Astrocyte (in vitro differentiated cells and primary cell): ENCODE results near the gene PTPRT. TPM values are rescaled to one million over a fixed set of nuclear protein-coding genes. Genes with fewer than 3 reads are reported as not detected.

ENCODE experiments used
- DNase-seq: peaks from one replicate; pipeline ENCODE4 v3.0.0-alpha.2; 2010; ENCODE audit warnings: low read depth
- FAIRE-seq: peaks from 2 replicates; lab custom pipeline; 2011; peaks lifted over from hg19 to GRCh38; lab: Jason Lieb, UNC
- H2AFZ ChIP-seq: 2 replicates; pipeline ENCODE4 v1.6.0; 2012; ENCODE audit warnings: low read depth, low read length, inconsistent platforms
- H3K27ac ChIP-seq: 2 replicates; pipeline ENCODE4 v1.5.1; 2011; ENCODE audit warnings: low read depth, low read length, inconsistent platforms
- H3K27me3 ChIP-seq: 2 replicates; pipeline ENCODE4 v1.6.0; 2011; ENCODE audit warnings: low read length, inconsistent platforms; ENCODE audit not compliant: insufficient read depth
- H3K36me3 ChIP-seq: 2 replicates; pipeline ENCODE4 v1.5.1; 2011; ENCODE audit warnings: low read length, inconsistent platforms; ENCODE audit not compliant: insufficient read depth
- H3K4me1 ChIP-seq: 2 replicates; pipeline ENCODE4 v1.5.1; 2011; ENCODE audit warnings: low read length, inconsistent platforms; ENCODE audit not compliant: insufficient read depth
- H3K4me2 ChIP-seq: 2 replicates; pipeline ENCODE4 v1.6.0; 2012; ENCODE audit warnings: low read length, inconsistent platforms
- H3K4me3 ChIP-seq: 2 replicates; pipeline ENCODE4 v1.5.1; 2011; ENCODE audit warnings: low read depth, mild to moderate bottlenecking, low read length, inconsistent platforms; ENCODE audit not compliant: insufficient read depth
- H3K79me2 ChIP-seq: 2 replicates; pipeline ENCODE4 v1.6.0; 2012; ENCODE audit warnings: mild to moderate bottlenecking, low read length, inconsistent platforms; ENCODE audit not compliant: insufficient read depth
- H3K9ac ChIP-seq: 2 replicates; pipeline ENCODE4 v1.6.0; 2012; ENCODE audit warnings: mild to moderate bottlenecking, low read length, inconsistent platforms
- H3K9me3 ChIP-seq: 2 replicates; pipeline ENCODE4 v1.5.1; 2012; ENCODE audit warnings: low read depth, mild to moderate bottlenecking, low read length, inconsistent platforms; ENCODE audit not compliant: insufficient read depth
- H4K20me1 ChIP-seq: 2 replicates; pipeline ENCODE4 v1.6.0; 2012; ENCODE audit warnings: low read length, inconsistent platforms; ENCODE audit not compliant: insufficient read depth
- H3K27ac Mint-ChIP-seq: one replicate; pipeline ENCODE4 v1.8.0; 2021; ENCODE audit warnings: mild to moderate bottlenecking, mixed read lengths; ENCODE audit not compliant: unreplicated experiment
- H3K27me3 Mint-ChIP-seq: one replicate; pipeline ENCODE4 v1.8.0; 2021; ENCODE audit warnings: low read depth, mixed read lengths; ENCODE audit not compliant: unreplicated experiment
- H3K36me3 Mint-ChIP-seq: one replicate; pipeline ENCODE4 v1.8.0; 2021; ENCODE audit warnings: low read depth, mixed read lengths; ENCODE audit not compliant: unreplicated experiment
- H3K4me1 Mint-ChIP-seq: one replicate; pipeline ENCODE4 v1.8.0; 2021; ENCODE audit warnings: low read depth, mixed read lengths; ENCODE audit not compliant: unreplicated experiment
- H3K4me3 Mint-ChIP-seq: one replicate; pipeline ENCODE4 v1.8.0; 2021; ENCODE audit warnings: mild to moderate bottlenecking, moderate library complexity, mixed read lengths; ENCODE audit not compliant: unreplicated experiment
- H3K9me3 Mint-ChIP-seq: one replicate; pipeline ENCODE4 v1.8.0; 2021; ENCODE audit warnings: mild to moderate bottlenecking, mixed read lengths; ENCODE audit not compliant: unreplicated experiment
- EZH2 ChIP-seq: IDR thresholded peaks from 2 replicates; pipeline ENCODE4 v1.6.1; 2012; ENCODE audit warnings: mild to moderate bottlenecking, low read length, inconsistent platforms; ENCODE audit not compliant: insufficient read depth
- total RNA-seq: library from RNA; stranded (reverse); gene quantifications from 2 replicates; pipeline ENCODE4 v1.2.1, GENCODE V29; 2021
- TF ChIP-seq, protein P1 (sequence below): IDR thresholded peaks from 2 replicates; pipeline ENCODE4 v1.5.1; 2011; ENCODE audit warnings: low read depth, mild to moderate bottlenecking, inconsistent platforms, low read length, moderate library complexity; ENCODE audit not compliant: insufficient read depth

PTPRT gene
- total RNA-seq, 1 donor from 2014 or later, result 0.25 TPM

DNA sequence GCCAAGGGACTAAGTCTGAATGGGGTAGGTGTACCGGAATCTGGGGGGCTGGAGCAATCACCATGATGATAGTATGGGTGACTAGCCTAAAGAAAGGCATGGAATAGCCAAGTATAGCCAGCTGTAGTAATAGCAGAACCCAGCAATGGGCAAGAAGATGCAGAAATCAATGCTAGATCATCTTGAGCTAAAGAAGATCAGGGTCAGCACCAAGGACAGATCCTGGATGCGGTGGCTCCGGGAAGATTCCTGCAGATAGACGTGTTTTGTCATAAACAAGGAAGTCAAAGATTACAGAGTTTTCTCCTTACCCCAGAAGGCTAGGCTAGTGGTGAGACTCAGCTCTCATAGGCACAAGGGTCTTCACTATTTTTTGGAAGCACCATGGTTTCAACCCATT lies 1009.9 kb downstream of the PTPRT start:
- H2AFZ ChIP-seq, result no peak overlapping the region
- Mint-ChIP-seq H3K4me3 (no peak overlapping the region), H3K36me3 (no peaks in the 10 kb centered on the region), H3K9me3 (peaks cover 1% of the 10 kb centered on the region), H3K27me3 (no peaks in the 10 kb centered on the region), H3K27ac (no peak overlapping the region), H3K4me1 (no peaks in the 10 kb centered on the region)
- H3K4me2 ChIP-seq, result no peak overlapping the region
- FAIRE-seq (no peak), DNase-seq (no peak)
- no peak overlapping the region for H3K27ac ChIP-seq
- H3K4me3 ChIP-seq, result no peak overlapping the region
- H3K79me2 ChIP-seq, result no peaks in the 10 kb centered on the region
- no peak overlapping the region for H3K9ac ChIP-seq
- no peaks in the 10 kb centered on the region for H3K4me1 ChIP-seq
- H3K9me3 ChIP-seq, result peaks cover 12% of the 10 kb centered on the region
- no peaks in the 10 kb centered on the region for H4K20me1 ChIP-seq
- no peaks in the 10 kb centered on the region for H3K27me3 ChIP-seq
- no peaks in the 10 kb centered on the region for H3K36me3 ChIP-seq
- TF ChIP-seq EZH2, result no peak
- TF ChIP-seq, protein P1, sequence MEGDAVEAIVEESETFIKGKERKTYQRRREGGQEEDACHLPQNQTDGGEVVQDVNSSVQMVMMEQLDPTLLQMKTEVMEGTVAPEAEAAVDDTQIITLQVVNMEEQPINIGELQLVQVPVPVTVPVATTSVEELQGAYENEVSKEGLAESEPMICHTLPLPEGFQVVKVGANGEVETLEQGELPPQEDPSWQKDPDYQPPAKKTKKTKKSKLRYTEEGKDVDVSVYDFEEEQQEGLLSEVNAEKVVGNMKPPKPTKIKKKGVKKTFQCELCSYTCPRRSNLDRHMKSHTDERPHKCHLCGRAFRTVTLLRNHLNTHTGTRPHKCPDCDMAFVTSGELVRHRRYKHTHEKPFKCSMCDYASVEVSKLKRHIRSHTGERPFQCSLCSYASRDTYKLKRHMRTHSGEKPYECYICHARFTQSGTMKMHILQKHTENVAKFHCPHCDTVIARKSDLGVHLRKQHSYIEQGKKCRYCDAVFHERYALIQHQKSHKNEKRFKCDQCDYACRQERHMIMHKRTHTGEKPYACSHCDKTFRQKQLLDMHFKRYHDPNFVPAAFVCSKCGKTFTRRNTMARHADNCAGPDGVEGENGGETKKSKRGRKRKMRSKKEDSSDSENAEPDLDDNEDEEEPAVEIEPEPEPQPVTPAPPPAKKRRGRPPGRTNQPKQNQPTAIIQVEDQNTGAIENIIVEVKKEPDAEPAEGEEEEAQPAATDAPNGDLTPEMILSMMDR, result no peak

DNA sequence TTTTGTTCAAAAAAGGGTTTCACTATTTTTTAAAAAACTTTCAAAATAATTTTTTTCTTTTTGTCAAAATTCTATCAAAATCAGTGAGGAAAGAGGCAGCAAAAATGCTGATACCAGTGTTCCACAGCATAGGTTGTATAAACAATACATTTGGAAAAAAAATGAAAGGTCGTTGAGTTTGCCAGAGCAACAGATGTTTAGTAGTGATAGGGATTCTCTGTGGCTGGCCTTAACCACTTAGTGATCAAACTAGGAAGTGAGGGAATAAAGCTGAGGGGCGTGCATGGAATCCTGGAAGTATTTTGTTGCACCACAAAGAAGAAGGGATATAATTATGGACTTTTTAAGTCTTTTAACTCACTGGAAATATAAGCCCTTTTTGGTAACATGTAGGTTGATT lies 1016.3 kb downstream of the PTPRT start:
- TF ChIP-seq, protein P1, result no peak
- TF ChIP-seq EZH2, result no peak
- FAIRE-seq (no peak), DNase-seq (no peak)
- Histone ChIP-seq H3K27ac (no peak overlapping the region), H3K36me3 (no peaks in the 10 kb centered on the region), H3K4me1 (no peaks in the 10 kb centered on the region), H3K9me3 (peaks cover 3% of the 10 kb centered on the region), H3K9ac (no peak overlapping the region), H2AFZ (no peak overlapping the region), H3K4me2 (no peak overlapping the region), H3K4me3 (no peak overlapping the region), H3K79me2 (no peaks in the 10 kb centered on the region), H4K20me1 (no peaks in the 10 kb centered on the region), H3K27me3 (no peaks in the 10 kb centered on the region)
- H3K27me3 Mint-ChIP-seq, result no peaks in the 10 kb centered on the region
- no peaks in the 10 kb centered on the region for H3K4me1 Mint-ChIP-seq
- no peak overlapping the region for H3K4me3 Mint-ChIP-seq
- no peaks in the 10 kb centered on the region for H3K36me3 Mint-ChIP-seq
- no peaks in the 10 kb centered on the region for H3K9me3 Mint-ChIP-seq
- no peak overlapping the region for H3K27ac Mint-ChIP-seq

DNA sequence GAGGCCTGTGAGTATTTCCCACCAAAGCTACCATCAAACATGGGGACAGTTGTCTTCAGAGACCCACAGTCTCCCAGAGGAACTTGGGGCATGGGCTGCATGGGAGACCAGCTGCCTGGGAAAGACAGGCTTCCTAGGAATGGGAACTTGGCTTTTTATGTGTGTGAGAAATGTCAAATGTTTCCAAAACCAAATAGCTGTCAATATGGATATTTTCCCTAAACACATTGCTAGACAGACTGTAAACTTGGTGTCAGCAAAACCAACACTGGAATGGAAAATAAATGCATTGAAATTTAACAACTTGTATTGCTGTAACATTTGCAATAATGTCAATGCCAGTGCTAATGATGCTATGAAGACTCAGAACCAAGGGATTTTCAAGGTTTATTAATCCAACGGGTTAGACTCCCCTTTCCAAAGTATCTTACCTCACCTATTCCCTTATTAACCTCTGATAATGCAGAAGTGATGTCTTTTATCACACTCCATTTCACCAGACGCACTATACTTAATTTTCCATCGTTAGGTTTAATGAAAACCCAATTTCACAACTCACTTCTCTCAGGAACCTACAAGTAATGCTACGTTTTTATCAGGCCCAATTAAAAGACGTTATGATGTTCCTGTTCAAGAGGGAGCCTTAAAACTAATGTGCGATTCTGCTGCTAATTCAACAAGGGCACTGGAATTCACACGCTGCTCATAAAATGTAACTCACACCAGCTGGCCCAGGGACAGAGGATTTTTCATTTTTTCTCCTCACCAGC lies 1025.4 kb downstream of the PTPRT start:
- no peak for TF ChIP-seq EZH2
- TF ChIP-seq, protein P1, result no peak
- no peak overlapping the region for H3K4me3 Mint-ChIP-seq
- no peak for FAIRE-seq

More for the DNA sequence above, 1025.4 kb downstream of the PTPRT start:
- no peaks in the 10 kb centered on the region for H3K27me3 ChIP-seq
- no peak overlapping the region for H3K9ac ChIP-seq
- no peak overlapping the region for H2AFZ ChIP-seq
- no peak overlapping the region for H3K4me3 ChIP-seq
- H3K27ac ChIP-seq, result no peak overlapping the region
- no peak overlapping the region for H3K4me2 ChIP-seq
- no peak for DNase-seq
- H3K4me1 ChIP-seq, result no peaks in the 10 kb centered on the region
- Mint-ChIP-seq H3K36me3 (no peaks in the 10 kb centered on the region), H3K27ac (no peak overlapping the region), H3K27me3 (no peaks in the 10 kb centered on the region), H3K4me1 (no peaks in the 10 kb centered on the region), H3K9me3 (peaks cover 10% of the 10 kb centered on the region)
- no peaks in the 10 kb centered on the region for H3K79me2 ChIP-seq
- no peaks in the 10 kb centered on the region for H3K9me3 ChIP-seq
- no peaks in the 10 kb centered on the region for H3K36me3 ChIP-seq
- no peaks in the 10 kb centered on the region for H4K20me1 ChIP-seq
